ENCODE data around the gene ARSG.

DNA sequence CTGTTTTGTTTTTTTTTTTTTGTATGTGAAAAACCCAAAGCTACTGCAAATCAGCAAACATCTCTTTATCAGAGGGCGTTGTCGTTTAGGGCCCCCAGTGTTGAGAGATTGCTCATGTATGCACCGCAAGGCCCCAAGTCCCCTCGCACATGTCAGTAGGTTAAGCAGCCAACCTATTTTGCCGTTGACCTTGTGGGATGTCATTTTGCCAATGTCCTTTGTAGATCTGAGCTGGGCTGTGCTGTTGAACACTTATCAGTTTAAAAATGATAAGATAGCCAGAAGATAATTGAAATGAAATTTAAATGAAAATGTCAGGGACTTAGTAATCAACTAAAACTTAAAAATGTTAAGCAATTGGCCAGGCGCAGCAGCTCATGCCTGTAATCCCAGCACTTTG lies 26.2 kb downstream of the ARSG start:
- no peak for TF ChIP-seq EZH2 (IDR thresholded peaks at IDR 0.05; ENCODE audit: borderline replicate concordance, insufficient read depth, low read depth, low read length, poor library complexity, severe bottlenecking)
- TF ChIP-seq, protein P1, sequence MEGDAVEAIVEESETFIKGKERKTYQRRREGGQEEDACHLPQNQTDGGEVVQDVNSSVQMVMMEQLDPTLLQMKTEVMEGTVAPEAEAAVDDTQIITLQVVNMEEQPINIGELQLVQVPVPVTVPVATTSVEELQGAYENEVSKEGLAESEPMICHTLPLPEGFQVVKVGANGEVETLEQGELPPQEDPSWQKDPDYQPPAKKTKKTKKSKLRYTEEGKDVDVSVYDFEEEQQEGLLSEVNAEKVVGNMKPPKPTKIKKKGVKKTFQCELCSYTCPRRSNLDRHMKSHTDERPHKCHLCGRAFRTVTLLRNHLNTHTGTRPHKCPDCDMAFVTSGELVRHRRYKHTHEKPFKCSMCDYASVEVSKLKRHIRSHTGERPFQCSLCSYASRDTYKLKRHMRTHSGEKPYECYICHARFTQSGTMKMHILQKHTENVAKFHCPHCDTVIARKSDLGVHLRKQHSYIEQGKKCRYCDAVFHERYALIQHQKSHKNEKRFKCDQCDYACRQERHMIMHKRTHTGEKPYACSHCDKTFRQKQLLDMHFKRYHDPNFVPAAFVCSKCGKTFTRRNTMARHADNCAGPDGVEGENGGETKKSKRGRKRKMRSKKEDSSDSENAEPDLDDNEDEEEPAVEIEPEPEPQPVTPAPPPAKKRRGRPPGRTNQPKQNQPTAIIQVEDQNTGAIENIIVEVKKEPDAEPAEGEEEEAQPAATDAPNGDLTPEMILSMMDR (IDR thresholded peaks at IDR 0.05), result no peak

All from B cell (primary cell).